ENCODE results near the gene TKTL2. TPM values are rescaled to one million over a fixed set of nuclear protein-coding genes. Genes with fewer than 3 reads are reported as not detected.
"Not testable (repeated sequence)": the region's sequence is repeated elsewhere in the genome, so short reads cannot be mapped to it uniquely, and the experiment has no call there.

The TKTL2 gene
- total RNA-seq, 1 experiment from 2014 or later, result not detected

DNA sequence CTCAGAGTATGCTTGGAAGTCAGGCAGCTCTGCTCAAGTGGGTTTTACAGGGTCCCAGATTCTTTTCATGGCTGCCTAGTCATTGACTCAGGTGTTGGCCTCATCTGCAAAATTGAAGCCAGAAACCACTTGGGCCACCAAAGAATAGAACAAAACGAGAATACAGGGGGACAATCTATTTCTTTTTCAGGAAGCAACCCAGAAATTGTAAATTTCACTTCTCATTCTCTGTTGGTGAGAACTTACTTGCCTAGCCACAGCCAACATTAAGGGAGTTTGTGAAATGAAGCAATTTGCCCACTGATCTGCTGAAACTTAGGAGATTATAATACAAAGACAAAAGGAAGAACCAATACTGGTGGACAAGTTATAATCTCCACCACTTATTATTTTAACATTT lies 8.6 kb upstream of the TKTL2 start:
- Histone ChIP-seq H3K27me3 (replicated peaks) (peaks cover 37% of the 10 kb centered on the region), H3K4me1 (replicated peaks) (no peaks in the 10 kb centered on the region), H3K36me3 (no peaks in the 10 kb centered on the region), H3K27ac (no peak overlapping the region), H3K4me3 (no peak overlapping the region), H3K9me3 (replicated peaks) (no peaks in the 10 kb centered on the region)
- no peak for DNase-seq (ENCODE audit: low read depth in 1 of 2, low spot score in 2 of 2)

DNA sequence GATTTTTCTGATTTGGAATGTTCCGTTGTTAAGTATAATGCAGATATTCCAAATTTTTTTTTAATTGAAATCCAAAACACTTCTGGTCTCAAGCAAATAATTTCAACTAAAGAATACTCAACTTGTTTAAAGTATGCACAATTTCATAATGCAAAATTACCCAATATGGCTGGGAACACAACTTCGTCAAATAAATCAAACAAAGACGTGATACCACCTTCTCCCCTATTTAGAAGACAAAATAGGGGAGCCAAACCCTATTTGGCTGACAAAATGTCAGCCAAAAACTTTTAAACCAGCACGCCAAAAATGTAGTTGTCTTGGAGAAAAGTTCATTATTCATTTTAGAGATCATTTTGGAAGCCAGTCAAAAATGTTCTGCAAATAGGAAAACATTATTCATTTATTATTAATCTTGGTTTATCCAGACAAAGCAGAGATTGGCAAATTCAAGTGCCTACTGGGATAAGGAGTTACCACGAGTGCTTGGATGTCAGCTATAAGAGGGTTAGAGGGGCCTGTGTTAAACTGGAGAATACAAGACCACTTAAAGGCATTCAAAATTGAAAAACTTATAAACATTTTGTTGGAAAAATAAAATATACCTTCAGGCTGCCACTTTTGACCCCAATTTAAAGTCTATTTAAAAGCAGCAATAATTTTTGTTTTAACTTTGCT lies 3.3 kb upstream of the TKTL2 start:
- H3K27ac ChIP-seq, result no peak overlapping the region
- no peaks in the 10 kb centered on the region for H3K36me3 ChIP-seq
- no peak overlapping the region for H3K4me3 ChIP-seq
- no peaks in the 10 kb centered on the region for H3K9me3 ChIP-seq (replicated peaks)
- DNase-seq (ENCODE audit: low read depth in 1 of 2, low spot score in 2 of 2), result no peak
- H3K4me1 ChIP-seq (replicated peaks), result no peaks in the 10 kb centered on the region
- peaks cover 16% of the 10 kb centered on the region; the same call in 1 of the 2 replicates for H3K27me3 ChIP-seq (replicated peaks)

DNA sequence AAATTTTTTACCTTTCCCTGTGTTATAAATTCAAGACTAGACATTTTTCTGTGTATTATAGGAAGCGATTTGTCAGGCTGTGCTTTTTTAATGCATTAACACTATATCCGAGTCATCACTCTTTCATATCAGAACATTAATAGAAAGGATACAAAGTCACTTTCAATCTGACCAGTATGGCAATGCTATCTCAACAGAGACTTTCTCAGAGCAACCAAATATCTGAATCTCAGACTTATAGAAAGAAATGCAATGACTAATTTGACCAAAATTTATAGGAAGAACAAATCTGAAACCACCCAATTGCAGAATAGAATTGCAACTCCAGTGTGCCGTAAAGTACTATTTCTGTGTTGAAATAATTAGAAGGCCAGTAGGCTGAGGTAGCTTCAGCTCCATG lies 473 bp upstream of the TKTL2 start:
- H3K27ac ChIP-seq, result no peak overlapping the region
- DNase-seq (ENCODE audit: low read depth in 1 of 2, low spot score in 2 of 2), result no peak
- H3K4me1 ChIP-seq (replicated peaks), result no peaks in the 10 kb centered on the region
- no peaks in the 10 kb centered on the region for H3K36me3 ChIP-seq
- H3K27me3 ChIP-seq (replicated peaks), result no peaks in the 10 kb centered on the region; the same call in none of the 2 replicates
- no peaks in the 10 kb centered on the region for H3K9me3 ChIP-seq (replicated peaks)
- H3K4me3 ChIP-seq, result no peak overlapping the region

DNA sequence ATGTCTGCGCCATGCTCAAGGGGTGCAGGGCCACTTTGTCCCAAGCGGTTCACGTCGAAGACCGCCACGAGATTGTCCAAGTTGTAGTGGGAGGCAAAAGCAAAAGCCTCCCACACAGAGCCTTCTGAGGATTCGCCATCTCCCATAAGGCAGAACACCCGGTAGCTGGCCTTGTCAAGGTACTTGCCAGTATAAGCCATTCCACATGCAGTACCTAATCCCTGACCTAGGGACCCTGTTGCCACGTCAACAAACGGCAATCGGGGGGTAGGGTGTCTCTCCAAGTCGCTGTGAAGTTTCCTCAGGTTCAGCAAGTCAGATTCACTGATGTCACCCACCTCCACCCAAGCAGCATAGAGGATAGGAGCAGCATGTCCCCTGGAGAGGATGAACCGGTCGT lies 424 bp downstream of the TKTL2 start:
- no peak for DNase-seq (ENCODE audit: low read depth in 1 of 2, low spot score in 2 of 2)
- no peak overlapping the region for H3K27ac ChIP-seq
- no peaks in the 10 kb centered on the region for H3K4me1 ChIP-seq (replicated peaks)
- no peaks in the 10 kb centered on the region for H3K9me3 ChIP-seq (replicated peaks)
- no peak overlapping the region for H3K4me3 ChIP-seq
- H3K27me3 ChIP-seq (replicated peaks), result no peaks in the 10 kb centered on the region; the same call in none of the 2 replicates
- no peaks in the 10 kb centered on the region for H3K36me3 ChIP-seq

DNA sequence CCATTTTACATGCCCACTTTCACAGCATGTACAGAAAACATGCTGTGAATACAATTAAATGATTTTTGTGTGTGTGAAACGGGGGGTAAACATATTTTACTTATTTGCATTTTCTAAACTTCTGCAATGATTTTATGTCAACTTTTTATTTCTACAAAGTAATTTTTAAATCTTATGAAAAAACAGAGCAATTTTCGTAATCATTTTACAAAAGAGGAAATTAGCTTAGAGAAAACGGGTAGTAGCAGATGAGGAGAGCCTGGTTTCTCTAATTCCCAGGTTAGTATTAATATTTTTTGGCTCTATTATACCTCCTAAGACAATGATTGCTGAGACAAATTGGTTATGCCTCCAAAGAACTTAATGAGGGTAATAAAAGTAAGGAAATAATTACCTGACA lies 3.2 kb downstream of the TKTL2 start:
- H3K4me1 ChIP-seq (replicated peaks), result no peaks in the 10 kb centered on the region
- H3K36me3 ChIP-seq, result no peaks in the 10 kb centered on the region
- no peaks in the 10 kb centered on the region; the same call in none of the 2 replicates for H3K27me3 ChIP-seq (replicated peaks)
- no peaks in the 10 kb centered on the region for H3K9me3 ChIP-seq (replicated peaks)
- no peak overlapping the region for H3K27ac ChIP-seq
- no peak for DNase-seq (ENCODE audit: low read depth in 1 of 2, low spot score in 2 of 2)
- no peak overlapping the region for H3K4me3 ChIP-seq

DNA sequence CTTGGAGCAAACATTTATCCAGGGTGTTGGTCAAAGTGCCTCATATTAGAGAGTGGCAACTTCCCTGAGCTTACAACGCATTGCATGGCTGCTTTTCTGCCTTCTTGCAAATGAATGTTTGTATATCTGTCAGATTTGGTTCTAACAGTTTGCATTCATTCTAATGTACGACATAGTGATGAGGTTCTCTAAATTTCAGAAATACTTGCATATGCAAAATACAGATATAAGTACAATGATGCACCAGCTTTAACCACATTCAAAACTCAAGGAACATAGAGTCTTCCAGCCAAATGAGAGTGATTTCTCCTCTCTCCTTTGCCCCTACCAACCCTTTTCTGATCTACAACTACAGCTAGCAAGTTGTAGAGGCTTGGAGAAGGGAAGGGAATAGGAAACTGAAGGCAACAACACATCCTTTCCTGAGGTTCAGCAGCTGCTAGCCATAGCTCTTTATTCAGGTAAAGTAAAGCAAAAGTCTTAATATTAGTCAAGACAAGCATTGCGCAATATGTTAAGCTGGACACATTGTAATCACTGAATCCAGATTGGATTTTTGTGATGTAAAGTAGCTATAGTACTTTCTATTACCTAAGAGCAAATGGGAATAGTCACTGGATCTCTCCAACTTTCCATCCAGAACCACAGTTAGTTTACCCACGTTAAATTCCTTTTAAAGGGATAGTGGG lies 6.3 kb downstream of the TKTL2 start:
- DNase-seq (ENCODE audit: low read depth in 1 of 2, low spot score in 2 of 2), result no peak
- Histone ChIP-seq H3K36me3 (no peaks in the 10 kb centered on the region), H3K4me1 (replicated peaks) (no peaks in the 10 kb centered on the region), H3K4me3 (no peak overlapping the region), H3K9me3 (replicated peaks) (no peaks in the 10 kb centered on the region), H3K27ac (no peak overlapping the region), H3K27me3 (replicated peaks) (no peaks in the 10 kb centered on the region; the same call in none of the 2 replicates)

DNA sequence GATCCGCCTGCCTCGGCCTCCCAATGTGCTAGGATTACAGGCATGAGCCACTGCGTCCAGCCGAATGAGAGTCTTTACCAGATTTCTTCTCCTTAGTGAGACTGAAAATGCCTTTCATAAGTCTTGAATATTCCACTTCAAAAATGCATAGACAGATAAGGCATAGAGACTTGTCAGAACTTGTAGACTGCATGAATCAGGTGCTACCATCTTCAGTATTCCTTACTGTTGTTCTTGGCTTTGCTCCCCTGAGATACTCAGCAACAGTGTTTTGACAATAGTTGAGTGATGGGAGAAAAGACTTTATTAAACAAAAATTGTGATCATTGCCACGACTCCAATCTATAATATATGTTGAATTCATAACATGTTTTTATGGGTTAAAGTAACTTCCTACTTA lies 11.0 kb downstream of the TKTL2 start:
- Histone ChIP-seq H3K4me3 (no peak overlapping the region), H3K9me3 (replicated peaks) (no peaks in the 10 kb centered on the region), H3K4me1 (replicated peaks) (no peaks in the 10 kb centered on the region), H3K27me3 (replicated peaks) (peaks cover 13% of the 10 kb centered on the region), H3K36me3 (no peaks in the 10 kb centered on the region), H3K27ac (no peak overlapping the region)
- DNase-seq (ENCODE audit: low read depth in 1 of 2, low spot score in 2 of 2), result no peak

DNA sequence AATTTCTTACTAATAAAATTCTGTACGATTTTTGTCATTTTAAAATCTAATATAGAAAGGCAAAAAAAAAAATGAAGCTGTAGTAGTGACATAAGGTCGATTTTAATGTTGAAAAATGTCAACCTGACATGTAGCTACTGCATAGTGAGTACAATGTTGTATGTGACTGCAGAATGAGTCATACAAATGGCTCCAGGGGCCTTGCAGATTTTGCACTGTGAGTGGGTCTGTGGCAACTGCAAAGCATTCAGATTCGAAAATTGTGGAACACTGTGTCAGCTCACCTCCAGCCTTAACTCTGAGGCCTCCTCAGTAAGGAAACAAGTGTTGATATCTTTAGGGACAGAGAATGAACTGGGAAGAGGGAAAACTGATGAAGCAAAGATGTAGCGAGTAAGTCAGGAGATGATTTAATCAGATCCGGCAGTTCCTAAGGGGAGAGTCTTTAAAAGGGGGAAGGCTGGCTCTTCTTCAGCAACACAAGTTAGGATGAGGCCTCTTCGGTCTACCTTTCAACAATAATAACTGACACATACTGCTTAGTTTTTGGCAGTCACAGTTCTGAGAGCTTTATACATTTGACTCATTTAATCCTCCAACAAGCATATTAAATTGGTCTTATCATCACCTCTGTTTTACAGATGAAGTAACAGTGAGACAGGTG lies 24.9 kb downstream of the TKTL2 start:
- DNase-seq (ENCODE audit: low read depth in 1 of 2, low spot score in 2 of 2), result peak in 1 of 2 experiments; percentile 1
- H3K27me3 ChIP-seq (replicated peaks), result no peaks in the 10 kb centered on the region; the same call in 1 of the 2 replicates
- H3K4me1 ChIP-seq (replicated peaks), result no peaks in the 10 kb centered on the region
- H3K36me3 ChIP-seq, result no peaks in the 10 kb centered on the region
- no peak overlapping the region for H3K4me3 ChIP-seq
- no peak overlapping the region for H3K27ac ChIP-seq
- H3K9me3 ChIP-seq (replicated peaks), result no peaks in the 10 kb centered on the region

DNA sequence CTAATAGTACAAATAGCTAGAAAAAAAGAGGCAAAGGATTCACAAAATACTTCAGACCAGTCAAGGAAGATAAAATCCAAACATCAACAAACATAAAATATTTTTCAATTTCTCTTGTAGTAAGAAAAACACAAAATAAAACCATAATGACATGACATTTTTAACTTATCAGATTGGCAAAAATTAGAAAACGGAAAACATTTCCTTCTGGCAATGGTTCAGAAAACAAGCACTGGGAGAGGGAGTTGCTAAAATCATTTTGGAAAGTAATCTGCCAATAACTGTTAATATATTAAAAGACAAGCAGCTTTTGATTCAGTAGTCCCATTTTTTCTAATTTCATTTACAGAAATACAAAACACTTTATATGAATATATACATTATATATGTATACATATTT lies 26.1 kb downstream of the TKTL2 start:
- Histone ChIP-seq H3K4me1 (replicated peaks) (no peaks in the 10 kb centered on the region), H3K9me3 (replicated peaks) (no peaks in the 10 kb centered on the region)
- DNase-seq (ENCODE audit: low read depth in 1 of 2, low spot score in 2 of 2), result no peak

DNA sequence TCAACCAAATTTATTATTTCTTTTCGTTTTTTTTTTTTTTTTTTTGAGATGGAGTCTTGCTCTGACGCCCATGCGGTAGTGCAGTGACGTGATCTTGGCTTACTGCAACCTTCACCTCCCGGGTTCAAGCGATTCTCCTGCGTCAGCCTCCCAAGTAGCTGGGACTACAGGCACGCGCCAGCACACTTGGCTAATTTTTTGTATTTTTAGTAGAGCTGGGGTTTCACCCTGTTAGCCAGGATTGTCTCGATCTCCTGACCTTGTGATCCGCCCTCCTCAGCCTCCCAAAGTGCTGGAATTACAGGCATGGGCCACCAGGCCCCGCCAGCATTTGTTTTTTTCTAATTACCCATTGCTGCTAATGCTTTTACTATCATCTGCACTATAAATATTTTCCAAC lies 26.5 kb downstream of the TKTL2 start:
- H3K4me1 ChIP-seq (replicated peaks), result not testable (repeated sequence)

More for the DNA sequence above, 26.1 kb downstream of the TKTL2 start:
- Histone ChIP-seq H3K4me3 (no peak overlapping the region), H3K27ac (no peak overlapping the region), H3K27me3 (replicated peaks) (no peaks in the 10 kb centered on the region; the same call in 1 of the 2 replicates), H3K36me3 (no peaks in the 10 kb centered on the region)

DNA sequence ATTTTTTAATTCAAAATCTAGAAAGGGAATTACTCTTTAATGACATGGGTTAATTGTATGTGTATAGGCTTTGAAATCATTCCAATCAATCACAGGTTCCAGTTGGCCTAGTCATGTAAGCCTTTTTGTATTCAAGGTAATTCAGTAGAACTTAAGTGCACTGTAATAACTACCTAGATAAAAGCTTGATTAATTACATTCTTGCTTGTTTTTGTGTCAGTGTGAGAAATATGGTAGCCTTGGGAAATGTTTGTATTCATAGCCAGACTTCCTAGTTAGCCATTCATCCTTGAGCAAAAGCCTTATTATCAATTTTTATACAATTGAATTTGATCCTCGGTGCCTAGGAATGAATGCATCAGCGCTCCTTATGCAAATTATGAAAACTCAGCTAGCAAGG lies 33.5 kb downstream of the TKTL2 start:
- Histone ChIP-seq H3K27ac (no peak overlapping the region), H3K4me1 (replicated peaks) (no peaks in the 10 kb centered on the region), H3K36me3 (no peaks in the 10 kb centered on the region), H3K9me3 (replicated peaks) (no peaks in the 10 kb centered on the region), H3K4me3 (no peak overlapping the region), H3K27me3 (replicated peaks) (no peaks in the 10 kb centered on the region; the same call in 1 of the 2 replicates)
- DNase-seq (ENCODE audit: low read depth in 1 of 2, low spot score in 2 of 2), result no peak

More for the DNA sequence above, 26.5 kb downstream of the TKTL2 start:
- H3K27ac ChIP-seq; H3K4me3 ChIP-seq; H3K27me3 ChIP-seq (replicated peaks); DNase-seq (ENCODE audit: low read depth in 1 of 2, low spot score in 2 of 2); H3K36me3 ChIP-seq; H3K9me3 ChIP-seq (replicated peaks): not testable (repeated sequence)
